Tibial nerve (tissue), 3 donors: Measurements from ENCODE around the gene HEPH.

Experiments
- CTCF ChIP-seq, 5 experiments: fragments of 200-600 bp in 3 of 5; fragments of 450-650 bp in 2 of 5; sonication (generic) in 3 of 5; IDR thresholded peaks; one replicate each; pipeline ENCODE4 v1.5.1; 2016 to 2019; ENCODE audit warnings: antibody characterized with exemption in 5 of 5, mild to moderate bottlenecking in 3 of 5, moderate library complexity in 2 of 5
- POLR2A ChIP-seq, 2 donors: fragments of 450-650 bp; IDR thresholded peaks; one replicate each; pipeline ENCODE4 v1.6.1; 2017; ENCODE audit warnings: antibody characterized with exemption in 2 of 2, mild to moderate bottlenecking in 2 of 2, moderate library complexity in 2 of 2

DNA sequence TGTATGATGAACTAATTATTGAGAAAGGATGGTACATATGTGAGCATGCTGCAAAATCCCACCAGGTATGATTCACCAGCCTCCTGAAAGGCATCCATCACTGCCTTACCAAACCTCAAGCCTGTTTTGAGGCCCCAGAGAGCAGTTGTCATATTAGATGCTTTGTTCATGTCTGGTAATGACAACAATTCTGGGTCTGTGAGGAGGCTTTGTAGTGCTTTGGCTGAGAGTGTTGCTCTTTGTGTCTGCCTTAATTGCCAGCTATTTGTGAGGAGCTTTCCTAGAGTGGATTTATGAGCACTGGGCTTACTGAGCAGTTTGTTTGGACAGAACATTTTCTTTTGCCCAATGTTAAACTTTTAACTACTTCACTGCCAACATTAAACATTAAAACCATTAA lies 69.2 kb downstream of the HEPH start:
- TF ChIP-seq CTCF (IDR thresholded peaks at IDR 0.05): no peak
- TF ChIP-seq POLR2A (IDR thresholded peaks at IDR 0.05): no peak
